ENCODE data around the gene ING3. TPM values are rescaled to one million over a fixed set of nuclear protein-coding genes. Genes with fewer than 3 reads are reported as not detected.

Gene ING3
- total RNA-seq, 1 donor from 2014 or later: 23.1 TPM

DNA sequence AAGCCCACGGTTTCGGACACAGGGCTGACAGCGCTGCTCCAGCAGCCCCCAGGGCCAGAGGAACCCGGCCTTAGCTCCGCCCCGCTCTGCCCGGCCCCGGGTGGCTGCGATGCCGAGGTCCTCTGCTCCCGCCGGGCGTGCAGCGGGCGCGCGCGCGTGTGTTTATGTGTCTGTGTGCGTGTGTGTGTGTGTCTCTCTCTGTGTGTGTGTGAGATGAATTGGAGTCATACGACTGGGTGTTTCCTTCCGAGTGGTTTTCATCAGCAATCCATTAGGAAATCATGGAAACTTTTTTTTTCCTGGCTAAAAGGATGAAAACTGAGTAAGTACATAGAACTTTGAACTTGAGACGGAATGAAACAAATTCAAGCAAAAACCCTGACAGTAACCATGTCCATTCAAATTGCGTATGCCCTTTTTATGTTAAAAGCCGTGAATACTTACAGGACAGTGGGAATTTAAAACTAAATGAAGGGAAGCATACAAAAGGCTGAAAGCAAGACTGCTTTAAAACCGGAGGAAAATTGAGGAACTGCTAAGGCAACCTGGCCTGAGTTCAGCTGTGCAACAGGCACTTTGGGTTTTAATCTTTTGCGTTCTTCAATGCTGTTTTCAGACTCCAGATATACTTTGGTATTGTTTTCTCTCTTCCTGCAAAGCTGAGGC is 38.1 kb downstream of the ING3 start, which contains the start of gene CPED1:
Gene CPED1 (plus strand): TSS at position 121 of the 666 bp plus-strand sequence. CDS start 911 bp downstream, outside the sequence.
- DNase-seq (ENCODE audit: low read depth, low spot score): no peak

DNA sequence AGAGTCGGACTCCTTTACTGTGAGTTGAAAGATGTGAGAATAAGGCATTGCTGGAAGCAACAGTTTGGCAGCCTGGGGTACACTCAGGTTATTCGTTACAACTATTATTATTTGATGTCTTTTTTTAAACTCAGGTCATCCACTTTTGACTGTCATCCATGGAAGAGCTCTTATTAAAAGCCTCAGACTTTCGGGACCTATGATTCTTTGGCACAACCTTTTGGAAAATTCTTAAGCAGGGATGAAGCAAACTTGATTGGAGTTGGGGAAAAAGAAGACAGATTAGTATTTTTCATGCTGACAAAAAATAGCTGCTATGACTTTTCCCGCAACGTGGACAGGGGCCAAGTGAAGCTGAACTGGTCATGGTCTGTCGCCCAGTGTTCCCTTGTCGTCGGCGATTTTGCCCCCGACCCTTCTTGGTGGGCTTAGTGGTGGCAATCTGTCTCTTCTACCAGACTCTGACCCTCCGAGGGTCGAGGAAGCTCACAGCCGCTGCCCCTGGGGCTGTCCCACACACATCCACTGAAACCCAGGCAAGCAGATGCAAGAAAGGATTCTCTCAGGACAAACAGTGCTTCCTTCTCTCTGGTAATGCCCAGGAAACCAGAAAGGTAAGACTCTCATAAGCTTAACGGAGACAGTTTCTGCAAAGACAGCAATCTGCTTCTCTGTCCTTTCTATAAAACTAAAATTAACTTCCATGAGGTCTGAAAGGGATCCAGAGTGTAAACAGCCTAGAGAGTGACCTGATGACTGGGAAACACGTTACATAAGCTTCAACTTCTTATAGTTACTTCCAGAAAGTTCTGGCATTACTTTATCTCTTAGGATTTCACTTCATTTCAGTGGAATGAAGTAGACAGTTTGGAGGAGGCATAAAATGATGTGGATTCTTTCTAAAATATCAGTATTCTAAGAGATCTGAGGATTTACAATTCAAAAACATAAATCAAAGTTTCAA is 39.0 kb downstream of the ING3 start:
- no peak for DNase-seq (ENCODE audit: low read depth, low spot score)

DNA sequence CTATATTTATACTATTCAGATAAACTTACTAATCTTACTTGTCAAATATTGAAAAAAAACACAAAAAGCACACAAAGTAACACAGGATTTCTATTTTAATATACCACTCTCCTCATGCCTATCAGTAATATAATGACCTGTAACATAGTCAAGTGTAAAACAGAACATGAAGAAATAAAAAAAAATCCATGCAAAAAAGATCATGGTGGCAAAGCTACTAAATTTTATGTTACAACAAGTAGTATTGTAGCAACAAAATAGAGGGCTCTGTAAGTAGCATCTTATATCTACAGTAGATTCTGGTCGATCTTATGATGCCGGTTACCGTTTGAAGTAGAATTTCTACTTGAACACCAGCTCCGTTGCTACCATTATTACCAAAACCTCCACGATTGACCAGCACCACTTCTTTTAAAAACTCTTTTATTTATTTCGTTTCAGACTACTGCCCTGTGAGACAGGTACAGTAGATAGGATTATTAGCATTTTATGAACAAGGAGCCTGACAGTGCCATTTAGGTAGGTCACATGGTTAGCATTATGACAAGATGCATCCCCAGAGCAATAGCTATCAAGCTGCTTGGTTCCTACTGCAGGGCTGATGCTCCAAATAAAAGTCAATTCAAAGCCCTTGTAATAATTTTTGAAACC is 40.0 kb downstream of the ING3 start:
- DNase-seq (ENCODE audit: low read depth, low spot score): no peak

DNA sequence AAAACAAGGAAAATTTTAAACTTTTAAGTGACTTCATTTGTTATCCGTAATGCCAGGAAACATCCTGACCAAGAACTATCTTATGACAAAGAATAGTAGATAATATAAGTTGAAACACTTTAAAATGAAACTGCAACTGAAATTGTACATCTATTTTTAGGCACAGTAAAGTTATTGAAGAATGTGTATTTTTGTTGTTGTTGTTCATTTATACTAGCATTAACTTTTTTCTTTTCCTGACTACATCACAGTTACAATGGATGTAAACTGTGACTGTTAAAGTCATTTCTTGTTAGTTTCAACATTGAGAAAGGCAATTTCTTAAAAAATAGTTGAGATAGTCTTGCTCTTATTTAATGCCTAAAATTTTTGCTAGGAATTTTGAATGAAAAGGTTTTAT is 40.6 kb downstream of the ING3 start:
- no peak for DNase-seq (ENCODE audit: low read depth, low spot score)

DNA sequence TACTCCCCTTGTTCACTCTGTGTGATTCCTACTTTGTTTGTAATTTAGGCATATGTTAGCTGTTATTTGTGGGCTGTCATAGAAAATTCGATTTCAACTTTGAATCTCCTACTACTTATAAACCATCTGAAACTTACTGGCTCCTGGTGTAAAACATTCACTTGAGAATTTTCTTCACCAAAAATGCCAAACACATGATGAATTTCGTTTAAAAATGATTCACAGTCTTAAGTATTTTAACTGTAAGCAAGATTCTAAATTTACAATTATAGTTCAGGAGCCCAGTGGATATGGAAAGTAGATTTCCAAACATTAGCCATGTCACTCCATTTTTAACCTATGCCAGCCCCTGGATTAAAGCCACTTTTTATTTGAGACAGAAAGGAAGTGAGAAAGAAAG is 41.0 kb downstream of the ING3 start:
- no peak for DNase-seq (ENCODE audit: low read depth, low spot score)

DNA sequence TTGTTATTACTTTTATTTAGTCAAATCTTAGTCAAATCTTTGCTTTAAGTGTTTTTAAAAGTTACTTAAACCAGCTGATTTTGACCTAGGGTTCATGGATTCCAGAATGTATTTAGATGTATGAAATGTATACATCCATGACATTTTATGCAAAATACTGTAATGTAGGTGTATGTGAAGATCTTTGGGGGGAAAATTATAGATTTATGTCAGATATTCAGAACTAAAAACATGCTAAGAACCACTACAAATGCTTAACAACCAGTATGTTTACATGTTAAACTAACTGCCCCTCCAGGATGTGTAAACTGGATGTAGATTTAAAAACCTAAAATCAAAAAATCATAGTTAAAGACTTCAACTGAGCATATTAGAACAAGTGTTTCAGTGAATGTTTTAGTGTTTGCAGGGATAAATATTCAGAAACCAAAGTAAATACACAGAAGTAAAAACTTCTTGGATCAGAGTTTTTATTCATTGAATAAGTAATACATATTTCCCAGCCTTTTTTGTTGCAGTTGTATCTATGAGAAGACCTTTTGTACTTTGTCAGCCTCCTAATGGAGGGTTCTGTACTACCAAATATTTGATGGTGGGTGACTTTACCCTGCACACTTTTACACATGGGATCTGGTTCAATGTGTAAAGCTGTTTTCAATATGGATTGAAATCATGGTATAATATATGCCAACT is 41.8 kb downstream of the ING3 start:
- no peak for DNase-seq (ENCODE audit: low read depth, low spot score)

DNA sequence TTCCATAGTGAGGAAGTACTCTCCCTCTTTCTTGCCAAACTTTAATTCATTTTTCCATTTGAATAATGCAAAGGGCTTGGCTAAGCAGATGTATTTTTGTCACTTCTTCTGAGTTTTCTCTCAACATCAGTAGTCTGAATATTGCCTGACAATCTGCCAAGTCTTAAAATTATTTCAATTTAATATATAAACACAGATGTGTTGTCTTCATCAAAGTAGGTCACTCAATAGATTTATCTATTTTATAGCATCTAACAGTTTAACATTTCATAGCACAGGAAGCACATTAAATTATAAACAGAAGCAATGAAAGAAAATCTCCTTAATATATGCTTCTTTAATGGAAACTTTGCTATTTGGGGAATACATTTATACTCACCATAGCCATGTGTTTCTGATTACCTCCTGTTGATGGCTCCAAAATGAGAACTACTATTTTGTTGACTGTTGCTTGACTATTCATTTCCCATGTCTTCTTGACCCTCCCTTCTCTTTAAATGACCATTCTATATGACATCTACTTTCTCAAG is 42.5 kb downstream of the ING3 start:
- no peak for DNase-seq (ENCODE audit: low read depth, low spot score)

DNA sequence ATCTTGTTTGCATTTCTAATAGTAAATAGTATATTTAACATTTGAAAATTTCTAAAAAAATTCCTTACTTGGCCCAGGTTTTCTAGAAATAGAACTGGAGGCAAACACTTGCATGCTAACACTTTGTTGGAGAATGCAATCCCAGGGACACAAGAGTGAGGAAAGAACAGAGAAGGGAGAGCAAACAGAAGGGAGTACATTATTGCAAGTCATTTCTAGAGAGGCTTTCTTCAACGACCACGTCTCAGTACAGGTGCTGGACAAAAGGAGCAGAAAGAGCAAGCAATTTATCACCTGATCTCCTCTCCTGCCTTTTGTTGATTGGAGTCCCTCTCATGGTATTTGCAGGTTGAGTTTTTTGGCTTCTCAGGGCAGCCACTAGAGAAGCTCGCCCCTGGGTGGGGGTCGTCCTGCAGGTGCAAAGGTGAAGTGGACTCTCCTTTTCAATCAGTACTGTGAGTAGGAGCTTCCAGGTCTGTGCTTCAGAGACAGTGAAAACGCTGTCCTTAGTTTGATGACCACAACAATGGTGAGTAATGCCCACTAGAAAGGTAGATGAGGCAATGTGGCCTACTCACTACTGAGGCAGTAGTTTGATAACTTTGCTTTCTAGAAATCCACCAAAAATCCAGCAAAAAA is 43.1 kb downstream of the ING3 start:
- no peak for DNase-seq (ENCODE audit: low read depth, low spot score)

DNA sequence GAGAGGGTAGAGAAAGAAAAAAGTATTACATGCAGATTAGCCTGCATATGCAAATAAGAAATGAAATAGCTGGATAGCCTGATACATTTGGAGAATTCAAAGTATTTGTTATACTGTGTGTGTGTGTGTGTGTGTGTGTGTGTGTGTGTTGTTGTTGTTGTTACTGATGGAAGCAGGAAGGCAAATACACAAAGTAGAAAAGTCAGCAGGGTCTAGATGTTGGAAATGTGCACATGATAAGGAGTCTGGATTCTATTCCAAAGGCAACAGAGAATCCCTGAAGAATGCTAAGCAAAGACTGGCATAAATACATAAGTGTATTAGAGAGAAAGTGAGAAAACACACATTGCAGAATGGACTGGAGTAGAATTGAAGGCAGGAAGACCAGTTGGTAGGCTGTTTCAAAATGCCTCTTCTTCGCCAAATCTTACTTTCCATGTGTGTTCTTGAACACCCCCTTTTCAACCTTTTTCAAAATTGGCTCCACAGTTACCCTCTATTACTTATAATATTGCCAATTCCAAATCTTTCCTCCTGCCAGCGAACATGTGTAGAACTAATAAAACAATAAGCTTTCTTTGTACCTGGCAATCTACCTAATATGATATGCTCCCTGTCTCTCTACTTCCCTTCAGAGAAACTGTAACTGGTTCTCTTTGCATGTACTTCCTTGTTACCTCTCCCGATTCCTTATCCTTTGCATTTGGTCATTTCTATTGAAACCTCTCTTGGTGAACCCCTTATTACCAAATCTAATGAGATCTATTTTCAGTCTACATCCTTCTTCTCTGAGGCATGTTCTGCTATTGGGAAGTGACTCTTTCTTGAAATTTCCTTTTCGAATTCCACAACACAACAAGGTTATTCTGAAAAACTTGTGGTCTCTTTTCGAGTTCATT is 44.2 kb downstream of the ING3 start:
- no peak for DNase-seq (ENCODE audit: low read depth, low spot score)

DNA sequence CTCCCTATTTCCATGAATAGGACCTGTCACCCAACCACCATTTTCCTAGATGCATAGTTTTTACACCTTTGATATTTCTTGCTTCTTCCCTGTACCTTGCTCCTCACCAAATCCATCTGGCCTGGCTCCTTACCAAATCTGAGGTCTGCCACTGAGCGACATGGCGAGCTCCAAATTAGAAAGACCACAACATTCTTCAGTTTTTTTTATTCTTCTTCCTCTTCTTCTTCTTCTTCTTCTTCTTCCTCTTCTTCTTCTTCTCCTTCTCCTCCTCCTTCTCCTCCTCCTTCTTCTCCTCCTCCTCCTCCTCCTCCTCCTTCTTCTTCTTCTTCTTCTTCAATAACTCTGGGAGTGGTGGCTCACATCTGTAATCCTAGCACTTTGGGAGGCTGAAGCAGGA is 45.1 kb downstream of the ING3 start:
- DNase-seq (ENCODE audit: low read depth, low spot score): no peak

DNA sequence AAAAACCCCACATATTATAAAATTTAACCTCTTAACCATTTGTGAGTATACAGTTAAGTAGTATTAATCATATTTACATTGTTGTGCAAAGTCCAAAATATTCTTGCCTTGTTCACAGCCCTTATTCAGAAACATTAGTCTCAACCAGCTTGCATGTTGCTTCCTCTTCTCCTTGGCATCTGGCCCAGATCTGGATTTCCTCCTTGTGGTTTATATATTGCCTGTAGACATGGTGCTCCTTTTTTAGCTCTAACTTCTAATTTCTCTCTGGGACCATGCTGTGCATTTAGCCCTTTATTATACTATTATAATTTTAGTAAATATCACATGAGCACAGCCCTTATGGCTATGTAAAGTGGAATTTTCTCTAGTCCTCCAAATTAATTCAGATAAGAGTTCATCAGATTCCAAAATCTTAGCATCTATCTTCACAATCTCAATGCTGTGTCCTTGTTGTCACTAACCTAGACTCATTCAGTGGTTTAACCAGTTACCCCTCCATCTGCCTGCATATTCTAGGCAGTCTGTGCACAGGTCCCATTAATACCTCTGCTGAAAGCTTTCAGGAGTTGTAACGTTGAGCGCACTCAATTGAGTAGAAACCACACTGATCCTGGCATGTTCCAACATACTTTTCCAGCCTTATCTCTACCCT is 45.9 kb downstream of the ING3 start:
- peak; percentile 67 for DNase-seq (ENCODE audit: low read depth, low spot score)

DNA sequence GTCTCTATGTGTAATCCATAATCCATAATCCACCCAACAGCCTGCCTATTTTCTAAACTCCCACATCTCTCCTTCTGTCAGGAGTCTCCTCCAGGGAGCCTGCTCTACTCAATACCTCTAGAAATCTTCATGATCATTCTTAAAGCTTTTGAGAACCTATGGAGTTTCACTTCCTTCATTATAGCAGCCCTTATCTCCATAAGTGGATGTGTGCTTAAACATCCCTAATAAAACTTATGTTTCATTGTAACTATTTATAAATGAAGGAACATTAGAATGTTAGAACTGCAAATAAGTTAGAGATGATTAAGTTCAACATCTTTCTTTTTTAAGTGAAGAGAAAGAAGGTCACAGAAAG is 46.4 kb downstream of the ING3 start:
- no peak for DNase-seq (ENCODE audit: low read depth, low spot score)

DNA sequence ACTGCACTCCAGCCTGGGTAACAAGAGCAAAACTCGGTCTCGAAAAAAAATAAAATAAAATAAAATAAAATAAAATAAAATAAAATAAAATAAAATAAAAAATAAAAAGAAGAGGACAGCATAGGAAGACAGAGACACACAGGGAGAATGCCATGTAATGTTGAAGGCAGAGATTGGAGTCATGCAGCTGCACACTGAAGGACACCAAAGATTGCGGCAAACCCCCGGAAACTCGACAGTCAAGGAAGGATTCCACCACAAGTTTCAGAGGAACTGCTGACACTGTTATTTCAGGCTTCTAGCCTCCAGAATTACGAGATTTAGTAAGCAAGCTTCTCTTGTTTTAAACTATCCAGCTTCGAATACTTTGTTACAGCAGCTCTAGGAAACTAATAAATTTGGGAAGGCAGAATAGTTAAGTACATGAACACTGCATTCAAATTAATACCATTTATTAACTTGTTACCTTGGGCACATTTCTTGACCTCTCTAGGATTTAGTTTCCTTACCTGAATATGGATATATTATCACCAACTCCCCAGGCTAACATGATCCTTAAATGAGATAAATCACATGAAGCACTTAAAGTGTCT is 47.4 kb downstream of the ING3 start:
- DNase-seq (ENCODE audit: low read depth, low spot score): no peak

DNA sequence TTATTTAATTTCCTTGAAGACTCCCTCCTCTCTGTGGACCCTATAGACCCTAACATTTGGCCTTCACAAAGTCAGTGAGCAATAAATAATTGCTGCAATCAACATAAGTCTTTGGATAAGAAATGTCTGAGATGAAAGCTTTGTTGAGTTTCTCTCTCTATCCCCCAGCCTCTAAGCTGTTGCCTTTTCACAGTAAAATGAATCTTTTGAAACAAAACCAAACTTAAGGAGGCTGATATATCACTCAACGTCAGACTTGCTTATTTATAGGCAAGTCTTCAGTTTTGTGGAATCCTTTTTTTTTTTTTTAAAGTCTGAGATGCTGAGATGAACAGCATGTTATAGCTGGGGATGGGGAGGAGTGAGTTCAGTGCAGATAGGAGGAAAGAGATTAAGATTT is 47.9 kb downstream of the ING3 start:
- DNase-seq (ENCODE audit: low read depth, low spot score): no peak

DNA sequence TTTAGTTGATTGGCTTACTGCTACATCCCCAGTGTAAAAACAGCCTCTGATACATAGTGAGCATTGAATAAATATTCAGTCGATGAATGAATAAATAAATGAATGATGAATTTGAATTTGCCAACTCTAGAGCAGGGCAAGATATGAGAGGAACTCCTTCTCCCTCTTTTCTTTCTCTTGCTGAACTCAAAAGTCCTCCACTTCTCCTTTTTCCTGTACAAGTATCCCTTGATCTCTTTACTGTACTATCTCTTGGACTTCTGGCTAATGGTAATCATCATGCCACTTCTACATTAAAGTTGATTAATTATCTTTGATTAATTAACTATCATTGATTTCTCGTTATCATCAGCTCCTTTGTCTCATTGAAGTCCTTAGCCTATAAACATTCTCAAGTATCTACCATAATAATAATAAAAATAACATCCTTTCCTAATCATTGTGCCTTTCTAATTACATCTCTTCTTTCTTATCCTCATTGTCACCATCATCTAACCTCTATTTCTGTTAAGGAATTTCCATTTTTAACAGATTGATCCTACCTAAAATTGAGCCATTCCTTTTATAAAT is 48.5 kb downstream of the ING3 start:
- no peak for DNase-seq (ENCODE audit: low read depth, low spot score)

DNA sequence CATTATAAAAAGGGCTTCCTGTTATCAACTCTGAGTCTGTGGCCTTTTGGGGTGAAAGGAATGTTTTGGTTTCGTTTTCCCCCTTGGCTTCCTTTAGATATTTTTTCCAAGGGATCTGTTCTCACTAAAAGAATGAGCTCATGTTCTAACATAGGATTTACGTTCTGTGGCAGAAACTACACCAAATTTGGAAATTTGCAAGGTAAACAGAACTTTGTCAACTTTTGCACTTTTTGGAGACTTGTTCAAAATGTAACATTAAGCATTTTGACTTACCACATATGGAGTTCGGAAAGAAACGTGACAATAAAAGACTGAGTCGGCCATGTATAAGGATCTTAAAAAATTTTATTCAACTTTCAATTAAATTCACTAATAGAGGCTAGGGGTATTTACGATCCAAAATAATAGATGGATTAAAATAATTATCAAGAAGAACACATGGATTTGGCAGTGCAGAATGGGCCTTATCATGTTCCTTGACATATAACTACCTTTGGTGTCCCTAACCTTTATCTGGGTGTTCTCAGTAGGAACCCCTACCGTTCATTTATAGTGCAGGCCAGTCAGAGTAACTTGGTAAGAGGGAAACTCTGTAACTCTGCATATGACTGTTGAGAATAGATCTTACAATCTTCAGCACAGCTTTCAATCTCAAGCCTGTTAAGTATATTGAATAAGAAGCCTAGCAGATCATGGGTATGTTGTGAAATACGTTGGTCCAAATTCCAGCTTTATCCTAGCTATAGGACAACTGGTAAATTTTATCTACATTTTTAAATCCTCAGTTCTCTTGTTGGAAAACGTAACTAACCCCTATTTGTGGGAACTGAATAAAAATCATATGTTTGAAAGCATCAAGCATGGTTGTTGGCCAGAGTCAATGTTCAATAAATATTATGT is 49.8 kb downstream of the ING3 start:
- no peak for DNase-seq (ENCODE audit: low read depth, low spot score)

DNA sequence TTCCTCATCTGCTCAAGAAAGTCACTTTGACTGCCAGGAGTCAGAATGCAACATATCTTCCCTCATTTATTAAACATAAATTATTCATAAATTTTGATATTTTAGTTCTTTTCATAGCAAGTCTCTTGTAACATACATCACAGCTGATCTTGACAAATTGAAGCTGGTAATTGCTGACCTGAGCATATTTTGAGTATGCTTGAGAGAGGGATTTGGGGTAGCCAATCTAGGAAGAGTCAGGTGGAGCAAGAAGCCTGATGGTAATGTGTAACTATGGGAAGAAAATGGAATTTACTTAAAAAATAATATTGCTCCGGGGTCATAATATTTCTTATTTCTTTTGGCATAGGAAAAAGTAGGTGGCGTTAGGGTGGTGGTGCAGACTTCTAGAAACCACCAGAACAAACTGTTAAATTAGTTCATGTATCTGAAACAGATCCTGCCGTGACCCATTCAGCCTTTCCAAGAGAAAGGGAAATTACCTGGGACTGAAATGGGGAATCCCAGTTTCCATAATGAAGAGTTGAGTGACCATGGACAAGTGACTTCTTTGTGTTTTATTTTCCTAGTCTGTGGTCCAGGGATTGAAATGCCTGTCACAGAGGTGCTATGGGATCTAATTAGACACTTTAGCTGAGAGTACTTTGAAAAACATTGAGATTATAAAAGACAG is 50.8 kb downstream of the ING3 start:
- no peak for DNase-seq (ENCODE audit: low read depth, low spot score)
